Spinal cord (tissue), 10 donors: ENCODE results near the gene NLRC3. TPM values are rescaled to one million over a fixed set of nuclear protein-coding genes. Genes with fewer than 3 reads are reported as not detected.

Experiments
- DNase-seq, 6 donors: peaks; one replicate each; pipeline versions ENCODE4 v3.0.0 to v3.0.0-alpha.2; 2013 to 2015; ENCODE audit warnings: low spot score in 6 of 6, low read depth in 4 of 6
- H3K27ac ChIP-seq: one replicate; pipeline ENCODE4 v1.5.1; 2013; ENCODE audit warnings: low read depth, low read length, control low read depth
- H3K27me3 ChIP-seq: one replicate; pipeline ENCODE4 v1.6.1; 2013; ENCODE audit warnings: low read length; ENCODE audit not compliant: control insufficient read depth, insufficient read depth
- H3K36me3 ChIP-seq: one replicate; pipeline ENCODE4 v1.6.1; 2013; ENCODE audit warnings: low read length; ENCODE audit not compliant: control insufficient read depth, insufficient read depth
- H3K4me1 ChIP-seq: one replicate; pipeline ENCODE4 v1.6.1; 2013; ENCODE audit warnings: low read length; ENCODE audit not compliant: control insufficient read depth, insufficient read depth
- H3K4me3 ChIP-seq: one replicate; pipeline ENCODE4 v1.5.1; 2013; ENCODE audit warnings: low read depth, low read length, control low read depth
- H3K9me3 ChIP-seq: one replicate; pipeline ENCODE4 v1.6.1; 2013; ENCODE audit warnings: low read length; ENCODE audit not compliant: control insufficient read depth, insufficient read depth
- WGBS: methylation state at CpG from one replicate; pipeline ENCODE4 v1.1.5; 2013; ENCODE audit warnings: missing lambda C conversion rate; ENCODE audit not compliant: insufficient coverage; 5-methylcytosine and 5-hydroxymethylcytosine counted together
- polyA plus RNA-seq, 2 donors: library from polyadenylated mRNA; unstranded; fragments of 120-200 nt; gene quantifications; one replicate each; pipeline ENCODE4 v1.2.1, GENCODE V29; 2013; ENCODE audit not compliant: insufficient read length in 2 of 2
- total RNA-seq, 2 donors: library from RNA; depleted of rRNA in 1 of 2; stranded (reverse); fragments of 120-200 nt in 1 of 2; fragments of >200 nt in 1 of 2; gene quantifications; one replicate each; pipeline versions ENCODE4 v1.2.3 to v1.2.4, GENCODE V29; 2013 to 2014
- donor health status: healthy.

NLRC3 gene
- total and polyA plus RNA-seq, 4 donors: 0.59 to 3.3 (median 1.6) TPM

DNA sequence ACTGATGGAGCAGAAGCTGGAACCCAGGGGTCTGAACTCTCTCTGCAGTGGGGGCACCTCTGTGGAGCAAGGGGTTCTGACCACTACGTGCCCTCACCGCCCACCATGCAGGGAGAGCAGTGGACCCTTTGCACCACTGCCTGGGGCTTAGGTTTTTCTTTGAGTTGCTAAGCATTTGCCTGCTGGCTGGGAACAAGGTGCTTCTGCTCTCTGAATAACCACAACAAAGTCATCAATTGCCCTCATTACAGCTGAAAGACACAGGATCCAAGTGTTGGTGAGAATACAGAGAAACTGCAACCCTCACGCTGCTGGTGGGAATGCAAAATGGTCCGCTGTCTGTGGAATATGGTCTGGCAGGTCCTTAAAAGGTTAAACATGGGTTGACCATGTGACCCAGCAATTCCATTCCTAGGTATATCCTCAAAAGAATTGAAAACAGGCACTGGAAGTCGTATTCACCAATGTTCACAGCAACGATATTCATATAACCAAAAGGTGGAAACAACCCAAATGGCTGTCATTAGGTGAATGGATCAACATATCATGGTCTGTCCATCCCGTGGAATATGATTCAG is 22.8 kb downstream of the NLRC3 start:
- Histone ChIP-seq H3K36me3 (peaks cover 24% of the 10 kb centered on the region), H3K4me1 (no peaks in the 10 kb centered on the region), H3K27me3 (no peaks in the 10 kb centered on the region), H3K4me3 (no peak overlapping the region), H3K9me3 (no peaks in the 10 kb centered on the region), H3K27ac (no peak overlapping the region)
- DNase-seq: no peak
- WGBS: 71% methylated on average over 5 of the region's 7 CpGs

DNA sequence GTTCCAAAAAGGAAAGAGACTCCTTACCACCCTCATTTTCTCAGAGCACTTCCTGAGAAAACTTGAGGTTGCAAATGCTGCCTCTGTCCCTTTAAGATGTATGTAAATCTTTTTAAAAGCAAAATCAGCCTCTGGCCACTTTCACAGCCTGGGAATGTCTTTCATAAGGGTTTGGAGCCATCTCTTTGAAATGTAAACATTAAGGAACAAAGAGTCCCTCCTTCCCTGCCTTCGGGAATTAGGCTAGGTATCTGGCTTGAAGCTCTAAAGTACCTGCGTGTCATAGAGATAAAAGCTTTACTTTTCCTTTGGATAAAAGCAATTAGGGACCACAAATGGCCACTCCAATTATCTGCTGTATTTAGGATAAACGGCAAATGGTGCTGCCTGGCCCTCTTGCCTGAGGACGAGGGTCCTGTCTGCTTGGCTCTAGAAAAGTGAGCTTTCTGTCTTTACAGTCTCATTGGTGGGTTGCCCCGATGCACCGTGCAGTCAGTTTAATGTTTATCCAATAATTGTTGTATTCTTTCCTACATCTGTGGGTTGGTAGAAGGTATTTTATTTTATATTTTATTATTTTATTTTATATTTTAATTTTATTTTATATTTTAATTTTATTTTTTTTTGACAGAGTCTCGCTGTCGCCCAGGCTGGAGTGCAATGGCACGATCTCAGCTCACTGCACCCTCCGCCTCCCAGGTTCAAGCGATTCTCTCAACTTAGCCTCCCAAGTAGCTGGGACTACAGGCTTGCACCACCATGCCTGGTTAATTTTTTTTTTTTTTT is 23.9 kb downstream of the NLRC3 start:
- H3K27me3 ChIP-seq: no peaks in the 10 kb centered on the region
- H3K36me3 ChIP-seq: peaks cover 33% of the 10 kb centered on the region
- WGBS: 50% methylated on average over 7 of the region's 11 CpGs
- H3K27ac ChIP-seq: no peak overlapping the region
- H3K4me3 ChIP-seq: no peak overlapping the region
- no peaks in the 10 kb centered on the region for H3K4me1 ChIP-seq
- no peaks in the 10 kb centered on the region for H3K9me3 ChIP-seq
- DNase-seq: no peak

DNA sequence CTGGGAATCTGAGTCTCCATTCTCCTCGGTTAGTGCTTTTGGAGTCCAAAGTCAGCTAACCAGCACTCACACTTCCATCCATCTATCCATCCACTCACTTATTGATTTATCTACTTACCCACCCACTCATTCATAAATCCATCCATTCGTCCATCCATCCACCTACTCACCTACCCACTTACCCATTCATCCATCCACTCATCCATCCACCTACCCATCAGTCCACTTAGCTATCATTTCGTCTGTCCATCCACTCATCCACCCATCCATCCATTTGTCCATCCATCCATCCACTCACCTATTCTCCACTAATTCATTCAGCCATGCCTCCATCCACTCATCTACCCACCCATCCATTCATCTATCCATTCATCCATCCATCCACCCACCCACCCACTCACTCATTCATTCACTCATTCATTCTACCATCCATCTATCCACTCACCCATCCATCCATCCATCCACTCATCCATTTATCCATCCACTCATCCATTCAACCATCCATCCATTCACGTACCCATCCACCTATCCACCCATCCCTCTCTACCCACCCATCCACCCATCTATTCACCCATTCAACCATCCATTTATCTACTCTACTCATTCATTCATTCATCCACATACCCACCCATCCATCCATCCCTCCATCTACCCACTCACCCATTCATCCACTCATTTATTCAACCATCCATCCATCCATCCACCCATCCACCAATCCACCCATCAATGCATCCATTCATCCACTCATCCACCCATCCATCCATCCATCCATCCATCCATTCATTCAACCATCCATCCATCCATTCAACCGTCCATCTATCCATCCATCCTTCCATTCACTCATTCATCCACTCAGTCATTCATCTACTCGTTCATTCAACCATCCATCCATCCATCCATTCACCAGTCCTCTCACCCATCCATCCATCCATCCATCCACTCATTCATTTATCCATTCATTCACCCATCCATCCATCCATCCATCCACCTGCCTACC is 26.1 kb downstream of the NLRC3 start:
- Histone ChIP-seq H3K27ac (no peak overlapping the region), H3K36me3 (peaks cover 28% of the 10 kb centered on the region), H3K27me3 (no peaks in the 10 kb centered on the region), H3K9me3 (no peaks in the 10 kb centered on the region), H3K4me1 (no peaks in the 10 kb centered on the region), H3K4me3 (no peak overlapping the region)
- no peak for DNase-seq
- 83% methylated on average over 6 of the region's 6 CpGs for whole genome bisulfite sequencing

DNA sequence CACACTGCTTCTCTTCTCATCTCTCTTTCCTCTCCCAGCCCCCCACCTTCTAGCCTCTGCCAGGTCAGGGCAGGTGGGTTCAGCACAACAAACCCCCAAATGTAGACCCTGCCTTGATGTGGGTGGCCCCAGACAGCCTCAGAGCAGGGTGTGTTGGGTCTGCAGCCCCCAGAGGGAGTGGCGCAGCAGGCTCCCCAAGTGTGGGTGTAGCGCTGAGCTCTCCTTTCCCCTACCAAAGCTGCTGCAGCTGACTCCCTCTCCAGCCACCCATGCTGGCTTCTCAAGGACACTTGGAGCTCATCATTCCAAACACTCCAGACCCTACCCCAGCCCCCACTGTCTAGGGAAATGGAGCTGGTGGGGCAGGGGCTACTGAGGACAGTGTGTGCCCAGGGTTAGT is 27.3 kb downstream of the NLRC3 start:
- no peak overlapping the region for H3K4me3 ChIP-seq
- H3K4me1 ChIP-seq: no peaks in the 10 kb centered on the region
- no peaks in the 10 kb centered on the region for H3K27me3 ChIP-seq
- DNase-seq: no peak
- H3K27ac ChIP-seq: no peak overlapping the region
- H3K36me3 ChIP-seq: peaks cover 28% of the 10 kb centered on the region
- H3K9me3 ChIP-seq: no peaks in the 10 kb centered on the region
- 100% methylated on average over 1 of the region's 2 CpGs for WGBS

DNA sequence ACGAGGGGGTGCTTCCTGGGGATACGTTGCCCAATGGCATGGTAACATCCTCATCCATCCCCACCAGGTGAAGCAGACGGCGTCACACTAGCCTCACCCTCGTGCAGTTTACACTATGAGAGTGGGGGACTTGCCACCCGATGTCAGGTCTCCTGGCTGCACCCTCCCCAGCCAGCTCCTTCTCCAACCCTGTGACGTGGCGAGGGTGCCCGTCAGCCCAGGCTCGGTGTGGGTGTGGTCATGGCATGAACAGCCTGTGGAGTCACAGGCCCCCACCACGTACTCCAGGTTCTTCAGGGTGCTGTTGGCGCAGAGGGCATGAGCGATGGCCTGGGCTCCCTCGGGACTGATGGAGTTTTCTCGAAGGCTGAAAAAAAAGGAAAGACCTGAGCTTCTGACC is 28.3 kb downstream of the NLRC3 start:
- Histone ChIP-seq H3K9me3 (no peaks in the 10 kb centered on the region), H3K36me3 (peaks cover 24% of the 10 kb centered on the region), H3K4me3 (no peak overlapping the region), H3K27ac (no peak overlapping the region), H3K4me1 (no peaks in the 10 kb centered on the region), H3K27me3 (no peaks in the 10 kb centered on the region)
- no peak for DNase-seq
- WGBS: 85% methylated on average over 11 of the region's 15 CpGs

DNA sequence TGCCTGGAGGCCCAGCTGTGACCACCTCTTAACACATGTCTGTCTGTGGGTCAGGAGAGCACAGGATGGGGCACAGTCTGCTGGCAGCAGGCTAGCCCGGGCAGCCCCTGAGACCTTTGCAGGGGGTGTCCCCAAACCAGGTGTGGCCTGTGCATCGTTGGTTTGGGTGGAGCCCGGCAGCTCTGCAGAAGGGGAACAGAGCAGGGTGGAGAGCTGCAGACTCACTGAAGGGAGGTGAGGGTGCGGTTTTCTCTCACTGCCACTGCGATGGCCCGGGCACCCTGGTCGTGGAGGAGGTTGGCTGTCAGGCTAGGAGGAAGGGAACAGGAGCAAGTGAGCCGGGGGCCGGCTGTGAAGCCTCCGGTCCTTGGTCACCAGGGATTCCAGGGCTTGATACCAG is 28.8 kb downstream of the NLRC3 start:
- Histone ChIP-seq H3K4me1 (no peaks in the 10 kb centered on the region), H3K4me3 (no peak overlapping the region), H3K36me3 (peaks cover 25% of the 10 kb centered on the region), H3K9me3 (no peaks in the 10 kb centered on the region), H3K27me3 (no peaks in the 10 kb centered on the region), H3K27ac (no peak overlapping the region)
- no peak for DNase-seq
- 88% methylated on average over 7 of the region's 10 CpGs for WGBS

DNA sequence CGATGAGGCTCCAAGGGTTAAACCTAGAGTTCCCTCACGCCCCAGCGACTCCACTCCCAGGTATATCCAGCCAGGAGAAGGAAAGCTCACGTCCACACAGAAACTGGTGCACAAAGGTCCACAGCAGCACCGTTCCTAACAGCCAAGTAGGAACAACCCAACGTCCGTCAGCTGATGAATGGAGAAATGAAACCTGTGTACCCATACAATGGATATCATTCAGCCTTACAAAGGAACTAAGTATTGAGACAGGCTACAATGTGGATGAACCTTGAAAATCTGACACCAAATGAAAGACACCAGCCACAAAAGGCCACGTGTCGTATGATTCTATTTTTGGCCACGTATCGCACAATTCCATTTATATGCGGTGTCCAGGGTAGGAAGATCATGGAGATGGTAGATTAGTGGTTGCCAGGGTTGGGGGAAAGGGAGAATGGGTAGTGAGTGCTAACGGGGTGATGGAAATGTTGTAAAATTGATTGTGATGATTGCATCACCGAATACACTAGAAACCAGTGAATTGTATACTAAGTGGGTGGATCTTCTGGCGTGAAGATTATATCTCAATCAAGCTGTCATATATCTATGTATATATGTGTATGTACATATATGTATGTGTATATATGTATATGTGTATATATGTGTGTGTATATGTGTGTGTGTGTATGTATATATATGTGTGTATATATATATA is 30.1 kb downstream of the NLRC3 start:
- Histone ChIP-seq H3K9me3 (no peaks in the 10 kb centered on the region), H3K4me1 (peaks cover 4% of the 10 kb centered on the region), H3K27me3 (no peaks in the 10 kb centered on the region), H3K4me3 (no peak overlapping the region), H3K27ac (no peak overlapping the region), H3K36me3 (peaks cover 27% of the 10 kb centered on the region)
- 92% methylated on average over 11 of the region's 15 CpGs for WGBS
- no peak for DNase-seq

DNA sequence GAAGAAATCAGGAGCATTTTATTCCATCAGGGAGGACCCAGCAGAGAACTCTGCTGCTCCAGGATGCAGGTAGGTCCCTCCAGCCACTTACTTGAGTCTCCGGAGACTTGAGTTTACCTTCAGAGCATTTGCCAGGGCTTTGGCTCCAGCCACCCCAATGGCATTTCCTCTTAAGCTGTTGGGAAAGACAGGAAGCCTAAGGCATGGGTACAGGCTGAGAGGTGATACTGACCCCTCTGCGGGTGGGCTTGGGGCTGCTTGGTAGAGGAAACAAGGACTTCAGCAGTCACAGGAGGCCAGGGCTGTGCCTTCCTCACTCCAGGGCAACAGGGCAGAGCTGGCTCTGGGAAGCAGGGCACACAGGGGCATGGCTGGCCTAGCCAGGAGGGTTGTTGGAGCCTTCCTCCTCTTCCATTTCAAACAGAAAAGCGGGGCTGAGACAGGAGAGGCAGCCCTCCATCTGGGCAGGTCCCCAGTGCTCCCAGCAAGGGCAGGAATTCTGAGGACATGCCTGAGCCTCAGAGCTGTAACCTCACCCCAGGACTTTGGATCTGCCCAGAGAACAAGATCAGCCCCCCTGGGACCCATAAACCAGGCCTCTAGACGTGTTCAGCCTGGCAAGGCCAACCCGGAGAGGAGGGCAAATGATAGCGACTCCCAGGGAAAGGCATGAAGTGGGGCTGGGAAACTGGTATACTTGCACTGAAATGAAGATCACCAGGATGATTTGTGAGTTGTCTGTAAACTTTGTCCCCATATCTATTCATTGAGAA is 34.4 kb downstream of the NLRC3 start:
- Histone ChIP-seq H3K9me3 (no peaks in the 10 kb centered on the region), H3K4me1 (peaks cover 4% of the 10 kb centered on the region), H3K27ac (no peak overlapping the region), H3K4me3 (no peak overlapping the region), H3K27me3 (no peaks in the 10 kb centered on the region), H3K36me3 (peaks cover 17% of the 10 kb centered on the region)
- no peak for DNase-seq
- WGBS: 87% methylated on average over 2 of the region's 6 CpGs
